Inflammatory macrophage treated with lipopolysaccharide for 1 hour (primary cell): ENCODE measurements around the gene AQP12B.
"Not testable (repeated sequence)": the region's sequence is repeated elsewhere in the genome, so short reads cannot be mapped to it uniquely, and the experiment has no call there.

Source experiments
- DNase-seq, 2 donors: peaks; one replicate each; pipeline ENCODE4 v3.0.0-alpha.2; 2020 to 2022

AQP12B gene

GRCh38 chr2:240680185-240680584 is 2.5 kb downstream of the AQP12B start:
- DNase-seq, result not testable (repeated sequence)

DNA sequence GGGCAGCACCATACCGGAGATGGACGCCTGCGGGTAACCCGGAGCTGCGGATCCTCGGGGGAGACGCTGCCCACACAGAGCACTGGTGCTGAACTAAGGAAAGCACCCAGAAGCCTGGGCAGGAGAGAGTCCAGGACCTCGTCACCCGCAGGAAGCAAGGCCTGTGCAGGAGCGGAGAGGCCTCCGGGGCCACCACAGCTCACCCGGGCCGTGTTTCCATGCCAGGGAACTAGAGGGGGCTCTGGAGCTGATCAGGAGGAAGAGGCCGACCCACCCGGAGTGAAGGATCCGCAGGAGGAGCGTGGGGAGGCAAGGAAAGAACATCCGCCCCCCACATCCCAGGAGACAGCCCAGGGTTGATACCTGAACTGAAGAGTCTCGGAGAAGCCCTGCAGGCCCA is 3.8 kb downstream of the AQP12B start:
- DNase-seq, result not testable (repeated sequence)

GRCh38 chr2:240678043-240678442 is 4.6 kb downstream of the AQP12B start:
- DNase-seq, result not testable (repeated sequence)

DNA sequence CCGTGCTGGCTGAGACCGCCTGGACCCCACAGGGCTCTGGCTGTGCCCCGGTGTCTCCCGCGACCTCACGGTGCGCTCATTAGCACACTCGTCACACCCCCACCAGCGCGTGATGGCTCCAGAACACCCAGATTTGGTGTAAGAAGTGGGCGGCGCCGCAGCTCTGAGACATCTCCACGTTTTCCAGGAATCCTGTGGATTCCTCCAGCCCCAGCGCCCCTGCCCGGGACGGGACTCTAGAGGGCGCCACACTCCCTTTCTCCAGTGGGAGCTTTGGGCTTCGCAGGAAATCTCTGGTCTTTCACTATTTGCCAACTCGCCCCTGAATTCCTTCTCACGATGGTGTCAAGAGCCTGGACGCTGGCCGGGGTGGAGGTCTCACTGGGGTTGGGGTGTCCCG is 7.3 kb downstream of the AQP12B start:
- not testable (repeated sequence) for DNase-seq

GRCh38 chr2:240674461-240675184 is 8.1 kb downstream of the AQP12B start:
- DNase-seq, result not testable (repeated sequence)

DNA sequence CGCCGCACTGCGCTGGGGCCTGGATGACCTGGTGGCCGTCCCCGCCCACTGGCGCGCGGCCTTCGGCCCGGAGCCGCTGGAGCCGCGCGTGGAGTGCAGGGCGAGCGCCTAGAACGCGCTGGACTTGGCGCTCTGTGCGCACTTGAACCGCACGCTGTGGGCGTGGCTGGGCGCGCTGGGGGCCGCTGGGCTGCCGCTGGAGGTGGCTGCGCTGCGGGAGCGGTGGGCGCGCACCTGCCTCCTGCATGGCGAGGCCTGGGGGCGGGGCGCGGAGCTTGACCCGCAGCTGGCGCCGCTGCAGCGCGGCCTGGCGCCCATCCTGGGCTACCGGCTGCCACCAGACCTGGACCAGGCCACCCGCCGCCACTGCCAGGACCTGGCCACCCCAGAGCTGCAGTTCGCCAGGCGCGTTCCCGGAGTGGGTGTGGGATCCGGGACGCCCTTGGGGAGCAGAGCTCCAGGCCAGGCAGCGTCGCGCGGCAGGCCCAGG is 9.9 kb downstream of the AQP12B start:
- DNase-seq, result no peak

DNA sequence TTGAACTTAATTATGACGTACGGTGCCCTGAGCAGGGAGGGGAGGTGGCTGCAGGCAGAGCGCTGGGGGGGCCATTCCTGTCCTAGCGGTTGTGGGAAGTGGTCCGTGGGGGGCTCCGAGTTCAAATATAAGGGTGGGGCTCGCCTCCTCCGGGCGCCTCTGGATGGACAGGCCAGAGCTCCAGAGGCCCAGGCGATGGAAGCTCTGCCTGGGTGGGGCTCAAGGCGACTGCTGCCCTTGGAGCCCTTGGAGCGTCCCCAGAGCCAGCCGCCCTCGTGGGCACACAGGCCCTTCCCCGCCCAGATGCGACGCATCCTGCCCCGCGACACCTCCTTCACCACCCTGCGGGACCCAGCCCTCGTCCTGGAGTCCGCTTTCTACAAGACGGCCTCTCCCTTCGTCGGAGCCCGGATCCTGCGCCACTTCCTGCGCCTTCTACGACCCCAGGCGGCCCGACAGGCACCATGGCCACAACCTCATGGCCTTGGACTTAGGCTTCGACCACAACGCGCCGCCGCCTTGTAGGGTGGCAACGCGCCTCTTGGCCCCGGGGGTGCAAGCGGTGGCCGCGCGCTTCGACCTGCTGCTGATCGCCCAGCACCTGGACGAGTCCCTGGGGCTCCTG is 10.5 kb downstream of the AQP12B start:
- DNase-seq, result no peak

GRCh38 chr2:240670950-240671349 is 11.7 kb downstream of the AQP12B start:
- no peak for DNase-seq

DNA sequence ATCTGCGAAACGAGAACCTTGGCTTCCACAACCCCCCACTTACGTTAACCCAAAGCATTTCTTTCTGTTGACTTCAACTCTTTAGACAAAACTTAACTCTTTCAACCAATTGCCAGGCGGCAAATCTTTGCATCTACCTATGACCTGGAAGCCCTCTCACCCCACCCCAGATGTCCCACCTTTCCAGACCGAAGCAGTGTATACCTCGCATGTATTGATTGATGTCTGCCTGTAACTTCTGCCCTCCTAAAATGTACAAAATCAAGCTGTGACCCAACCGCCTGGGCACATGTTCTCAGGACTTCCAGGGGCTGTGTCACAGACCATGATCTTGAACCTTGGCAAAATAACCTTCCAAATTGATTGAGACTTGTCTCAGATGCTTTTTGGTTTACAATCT is 12.3 kb downstream of the AQP12B start:
- no peak for DNase-seq

- no peak for DNase-seq
Measured at GRCh38 chr2:240664622-240665021, 18.1 kb downstream of the AQP12B start.

DNA sequence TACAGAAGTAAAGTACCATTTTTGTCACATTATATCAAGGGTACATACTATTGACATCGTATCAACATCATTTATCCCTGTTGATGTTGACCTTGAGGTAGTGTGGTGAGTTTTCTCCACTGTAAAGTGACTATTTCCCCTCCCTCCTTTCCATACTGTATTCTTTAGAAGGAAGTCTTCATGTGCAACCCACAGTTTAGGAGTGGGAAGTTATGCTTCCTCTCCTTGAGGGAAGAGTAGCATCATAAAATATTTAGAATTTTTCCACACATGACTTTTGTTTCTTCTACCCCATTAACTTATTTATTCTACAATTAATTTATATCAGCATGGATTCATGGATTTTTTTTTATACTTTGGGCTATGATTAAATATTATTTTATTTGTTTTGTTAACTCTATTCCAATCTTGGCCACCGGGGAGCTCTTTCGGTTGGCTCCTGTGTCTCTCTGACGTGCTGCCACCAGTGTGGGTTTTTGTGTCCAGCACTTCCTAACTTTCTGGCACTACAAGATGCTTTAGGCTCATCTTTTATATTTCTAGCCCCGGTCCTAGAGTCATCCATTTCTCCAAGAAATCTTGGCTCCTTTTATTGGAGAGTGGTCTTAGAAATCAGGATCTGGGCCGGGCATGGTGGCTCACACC is 19.0 kb downstream of the AQP12B start:
- DNase-seq, result peak; percentile 21 to 22

DNA sequence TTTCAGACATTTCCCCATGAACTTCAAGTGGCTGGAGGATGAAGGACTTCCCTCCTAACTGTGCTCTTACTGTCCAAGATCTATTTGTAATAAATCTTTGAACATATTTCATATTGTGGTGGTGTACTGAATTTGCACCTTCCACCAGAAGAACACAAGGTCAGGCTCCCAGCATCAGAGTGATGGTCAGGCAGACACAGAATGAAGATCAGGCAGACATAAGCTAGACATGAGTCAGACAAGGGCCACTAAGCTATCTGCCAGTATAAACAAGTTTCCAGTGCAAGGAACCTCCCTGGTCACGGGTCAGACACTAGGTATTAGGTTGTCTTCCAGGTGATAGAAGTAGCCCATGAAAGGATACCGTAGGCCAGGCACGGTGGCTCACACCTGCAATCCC is 20.0 kb downstream of the AQP12B start:
- no peak for DNase-seq

DNA sequence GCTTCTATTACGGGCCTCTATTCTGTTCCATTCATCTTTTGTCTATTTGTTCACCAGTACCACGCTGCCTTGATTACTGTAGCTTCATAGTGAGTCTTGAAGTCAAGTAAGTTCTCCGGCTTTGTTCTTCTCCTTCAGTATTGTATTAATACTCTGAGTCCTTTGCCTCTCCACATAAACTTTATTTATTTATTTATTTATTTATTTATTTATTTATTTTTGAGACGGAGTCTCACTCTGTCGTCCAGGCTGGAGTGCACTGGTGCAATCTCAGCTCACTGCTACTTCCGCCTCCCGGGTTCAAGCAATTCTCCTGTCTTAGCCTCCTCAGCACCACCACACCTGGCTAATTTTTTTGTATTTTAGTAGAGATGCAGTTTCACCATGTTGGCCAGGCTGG is 22.8 kb downstream of the AQP12B start:
- not testable (repeated sequence) for DNase-seq

DNA sequence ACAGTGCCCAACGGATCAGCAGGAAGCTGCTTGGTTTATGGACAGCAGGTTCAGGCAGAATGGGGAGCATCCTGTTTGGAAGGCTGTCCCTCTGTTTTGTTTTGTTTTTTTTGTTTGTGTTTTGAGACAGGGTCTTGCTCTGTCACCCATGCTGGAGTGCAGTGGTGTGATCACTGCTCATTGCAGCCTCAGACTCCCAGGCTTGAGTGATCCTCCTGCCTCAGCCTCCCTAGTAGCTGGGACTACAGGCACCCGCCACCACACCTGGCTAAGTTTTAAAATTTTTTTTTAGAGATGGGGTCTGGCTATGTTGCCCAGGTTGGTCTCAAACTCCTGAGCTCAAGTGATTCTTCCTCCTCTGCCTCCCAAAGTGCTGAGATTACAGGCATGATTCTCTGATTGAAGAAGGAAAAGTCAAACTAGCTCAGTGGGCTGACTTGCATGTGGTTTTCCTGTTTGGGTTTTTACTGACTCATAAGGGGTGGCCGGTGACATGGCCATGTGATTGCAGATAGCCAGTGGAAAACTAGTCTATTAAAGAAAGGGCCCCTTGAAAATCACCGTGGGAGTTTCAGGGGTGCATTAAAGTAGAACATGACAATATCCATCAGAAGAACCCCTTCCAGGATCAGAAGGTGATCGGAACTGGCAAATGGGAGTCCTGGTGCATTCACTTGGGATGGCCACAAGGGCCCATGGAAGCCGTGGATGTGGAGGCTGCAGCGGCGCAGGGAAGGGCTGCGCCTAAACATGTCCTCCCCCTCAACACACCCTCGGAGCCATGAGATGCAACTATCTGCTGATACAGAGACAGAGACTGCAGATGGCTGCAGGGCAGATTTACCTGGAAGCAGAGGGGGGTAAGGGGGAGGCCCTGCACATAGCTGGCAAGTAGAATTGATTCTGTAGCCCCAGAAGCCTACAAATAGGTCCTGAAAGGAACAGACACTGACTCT is 26.5 kb downstream of the AQP12B start:
- DNase-seq, result peak; percentile 56 to 77

- DNase-seq, result no peak
Measured at GRCh38 chr2:240651185-240651584, 31.5 kb downstream of the AQP12B start.

- DNase-seq, result no peak
Measured at GRCh38 chr2:240650254-240650965, 32.3 kb downstream of the AQP12B start.

- DNase-seq, result no peak
Measured at GRCh38 chr2:240649331-240649730, 33.4 kb downstream of the AQP12B start.

DNA sequence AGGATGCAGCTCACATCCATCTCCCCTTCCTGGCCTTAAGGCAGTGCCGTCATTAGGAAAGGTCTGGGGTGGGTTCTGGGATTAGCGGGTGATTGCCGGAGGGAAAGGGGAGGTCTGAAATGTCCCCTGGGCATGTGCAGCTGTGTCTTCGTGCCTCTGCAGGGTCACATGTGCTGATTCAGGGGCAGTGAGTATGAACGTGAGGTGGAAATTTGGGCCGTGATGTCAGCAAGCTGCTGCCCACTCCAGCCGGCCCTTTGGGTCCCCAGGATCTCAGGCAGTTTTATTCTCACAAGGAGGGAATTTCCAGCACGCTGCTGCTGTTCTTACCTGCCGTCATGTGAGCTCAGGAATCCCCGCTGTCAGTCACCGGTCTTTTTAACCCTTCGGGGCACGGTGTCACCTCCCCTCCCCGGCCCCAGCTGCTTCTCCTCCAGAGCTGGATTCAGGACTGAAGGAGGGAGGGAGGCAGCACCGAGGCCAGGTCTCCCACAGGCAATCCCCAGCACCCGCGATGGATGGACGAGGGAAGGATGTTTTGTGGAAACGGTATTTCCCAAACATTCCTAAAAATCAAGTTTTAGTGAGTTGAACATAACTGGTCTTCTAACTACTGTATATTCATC is 33.9 kb downstream of the AQP12B start:
- no peak for DNase-seq

DNA sequence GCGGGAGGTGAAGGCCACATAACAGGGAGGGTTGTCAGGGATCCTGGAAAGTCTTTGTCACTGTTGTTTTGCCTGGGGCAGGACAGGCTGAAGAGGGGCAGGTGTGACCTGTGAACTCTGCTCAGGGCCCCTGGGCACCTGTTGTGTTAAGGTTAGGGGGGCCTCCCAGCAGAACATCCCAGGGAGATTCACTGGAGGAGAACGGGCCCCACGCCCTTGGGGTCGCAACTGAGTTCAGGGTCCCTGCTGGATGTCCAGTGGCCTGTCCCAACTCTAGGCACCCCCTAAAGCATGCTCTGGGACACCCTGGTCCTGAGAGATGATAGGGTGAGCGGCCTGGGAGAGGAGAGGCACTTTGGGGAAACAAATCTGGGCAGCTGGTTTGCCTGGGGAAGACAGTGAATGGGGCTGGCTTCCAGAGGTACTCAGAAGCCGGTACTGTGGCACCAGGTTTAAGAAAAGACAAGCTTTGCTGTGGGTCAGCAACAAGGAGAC is 34.5 kb downstream of the AQP12B start:
- DNase-seq, result no peak

DNA sequence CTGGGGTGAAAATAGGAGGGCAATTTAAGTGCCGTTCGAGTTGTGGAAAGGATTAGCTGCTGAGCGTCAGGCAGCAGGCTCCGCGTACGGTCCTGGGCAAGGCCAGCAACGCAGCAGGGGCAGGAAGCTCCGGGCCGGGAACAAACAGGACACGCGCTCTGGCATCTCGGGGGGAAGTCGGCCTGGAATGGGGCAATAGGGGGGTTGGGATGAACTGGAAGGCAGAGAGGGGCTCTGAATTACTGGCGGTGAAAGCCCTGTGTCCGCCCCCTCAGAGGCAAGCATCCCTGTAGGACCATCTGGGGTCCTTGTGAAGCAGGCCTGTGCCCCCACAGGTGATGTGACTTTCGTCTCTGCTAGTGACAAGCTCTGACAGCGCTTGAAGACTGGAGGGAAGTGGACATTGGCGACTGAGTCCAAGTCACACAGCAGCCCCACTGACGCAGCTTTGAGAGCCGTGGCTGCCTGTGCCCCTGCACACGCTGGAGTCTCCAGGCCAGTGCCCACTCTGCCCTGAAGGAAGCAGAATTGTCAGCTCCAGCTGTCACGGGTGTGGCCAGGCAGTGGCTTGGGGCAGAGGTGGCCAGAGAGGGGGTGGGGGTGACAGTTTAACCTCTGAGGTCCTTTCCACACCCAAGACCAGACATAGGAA is 35.1 kb downstream of the AQP12B start:
- no peak for DNase-seq
